Cardiac muscle cell (in vitro differentiated cells and primary cell): Measurements from ENCODE around the gene B4GALNT3. TPM values are rescaled to one million over a fixed set of nuclear protein-coding genes. Genes with fewer than 3 reads are reported as not detected.
A peak's percentile ranks its signal among the peaks of the same experiment; 100 is the strongest.

Experiments
- DNase-seq, 2 donors: peaks; one replicate each; pipeline versions ENCODE4 v3.0.0 to v3.0.0-alpha.2; 2010 to 2017; ENCODE audit warnings: low read depth in 1 of 2, low spot score in 1 of 2
- H3K27ac ChIP-seq: fragments of 200-600 bp; sonication (generic); 2 replicates; pipeline ENCODE4 v1.5.1; 2016
- H3K27me3 ChIP-seq: fragments of 200-600 bp; sonication (generic); 2 replicates; pipeline ENCODE4 v1.6.0; 2016; ENCODE audit warnings: control low read depth
- H3K36me3 ChIP-seq: fragments of 200-600 bp; sonication (generic); 2 replicates; pipeline ENCODE4 v1.5.1; 2016; ENCODE audit warnings: control low read depth
- H3K4me1 ChIP-seq: fragments of 200-600 bp; sonication (generic); 2 replicates; pipeline ENCODE4 v1.8.1; 2017; ENCODE audit warnings: low read depth, mild to moderate bottlenecking, mixed run types
- H3K4me3 ChIP-seq: fragments of 200-600 bp; sonication (generic); 2 replicates; pipeline ENCODE4 v1.5.1; 2016; ENCODE audit warnings: mild to moderate bottlenecking
- H3K9me3 ChIP-seq: fragments of 200-600 bp; sonication (generic); 2 replicates; pipeline ENCODE4 v1.5.1; 2017; ENCODE audit warnings: low read depth, mild to moderate bottlenecking, control low read depth
- CTCF ChIP-seq: IDR thresholded peaks from 2 replicates; pipeline ENCODE4 v1.5.1; 2012; ENCODE audit warnings: low read depth, mild to moderate bottlenecking, low read length
- polyA plus RNA-seq: library from polyadenylated mRNA; unstranded; fragments of >200 nt; fragmentation: Nextera tagmentation; extraction: Ambion mirVana; gene quantifications from 2 replicates; pipeline ENCODE4 v1.2.1, GENCODE V29; 2016
- total RNA-seq: library from RNA; depleted of rRNA; stranded (reverse); fragments of >200 nt; gene quantifications from 2 replicates; pipeline ENCODE4 v1.2.3, GENCODE V29; 2016

B4GALNT3 gene
- total and polyA plus RNA-seq, 2 experiments from 2014 or later: 23.7 to 38.6 TPM

DNA sequence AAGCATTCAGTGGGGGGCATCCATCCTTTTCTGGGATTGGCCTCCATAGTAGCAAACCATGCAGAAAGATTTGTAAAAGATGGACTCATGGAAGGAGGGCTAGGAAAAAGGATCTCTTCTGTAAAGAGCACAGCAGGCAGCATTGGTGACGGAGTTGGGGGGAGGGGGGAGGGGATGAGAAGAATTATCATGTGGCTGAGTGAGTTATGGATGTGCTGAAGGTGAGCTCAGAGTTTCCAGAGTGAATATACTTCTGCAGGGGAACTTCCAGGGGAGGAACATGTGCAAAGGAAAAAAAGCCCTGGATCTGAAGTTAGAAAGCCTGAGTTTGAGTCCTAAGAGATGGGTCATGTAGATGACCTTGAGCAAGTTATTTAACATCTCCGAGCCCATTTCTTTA lies 3.9 kb upstream of the B4GALNT3 start:
- H3K27ac ChIP-seq: peak overlapping the region; percentile 93
- H3K36me3 ChIP-seq: no peaks in the 10 kb centered on the region
- no peak for DNase-seq
- no peaks in the 10 kb centered on the region for H3K27me3 ChIP-seq
- no peaks in the 10 kb centered on the region for H3K9me3 ChIP-seq
- H3K4me3 ChIP-seq: no peak overlapping the region
- peaks cover 27% of the 10 kb centered on the region for H3K4me1 ChIP-seq
- no peak for TF ChIP-seq CTCF

- Histone ChIP-seq H3K9me3 (no peaks in the 10 kb centered on the region), H3K4me3 (no peak overlapping the region), H3K4me1 (peaks cover 20% of the 10 kb centered on the region), H3K36me3 (no peaks in the 10 kb centered on the region), H3K27me3 (no peaks in the 10 kb centered on the region), H3K27ac (no peak overlapping the region)
- no peak for DNase-seq
- TF ChIP-seq CTCF: no peak
These were observed 2.1 kb upstream of the B4GALNT3 start for GRCh38 chr12:457676-458075.

DNA sequence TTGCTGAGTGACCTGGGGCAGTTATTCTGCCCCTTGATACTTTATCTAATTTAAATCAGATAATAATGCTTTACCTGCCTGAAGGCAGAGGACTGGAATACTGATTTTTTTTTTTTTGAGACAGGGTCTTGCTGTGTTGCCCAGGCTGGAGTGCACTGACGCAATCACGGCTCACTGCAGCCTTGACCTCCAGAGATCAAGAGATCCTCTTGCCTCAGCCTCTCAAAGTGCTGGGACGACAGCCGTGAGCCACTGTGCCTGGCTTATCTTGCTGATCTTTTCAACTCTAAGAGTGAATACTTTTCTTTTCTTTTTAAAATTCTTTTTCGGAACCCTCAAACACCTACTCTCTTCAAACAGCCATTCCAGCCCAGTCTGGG lies 699 bp upstream of the B4GALNT3 start:
- Histone ChIP-seq H3K4me1 (peaks cover 22% of the 10 kb centered on the region), H3K27ac (no peak overlapping the region), H3K36me3 (no peaks in the 10 kb centered on the region), H3K27me3 (no peaks in the 10 kb centered on the region), H3K9me3 (no peaks in the 10 kb centered on the region), H3K4me3 (peak overlapping the region; percentile 50)
- no peak for TF ChIP-seq CTCF
- no peak for DNase-seq

GRCh38 chr12:460261-461230 lies 807 bp downstream of the B4GALNT3 start:
- Histone ChIP-seq H3K27me3 (no peaks in the 10 kb centered on the region), H3K27ac (no peak overlapping the region), H3K9me3 (no peaks in the 10 kb centered on the region), H3K4me3 (peak overlapping the region; percentile 50), H3K36me3 (no peaks in the 10 kb centered on the region), H3K4me1 (peaks cover 26% of the 10 kb centered on the region)
- peak; percentile 10 to 41 for DNase-seq
- no peak for TF ChIP-seq CTCF

GRCh38 chr12:461425-461824 lies 1.7 kb downstream of the B4GALNT3 start:
- DNase-seq: no peak
- Histone ChIP-seq H3K27ac (no peak overlapping the region), H3K36me3 (no peaks in the 10 kb centered on the region), H3K4me3 (peak overlapping the region; percentile 50), H3K27me3 (no peaks in the 10 kb centered on the region), H3K4me1 (peaks cover 24% of the 10 kb centered on the region), H3K9me3 (no peaks in the 10 kb centered on the region)
- no peak for TF ChIP-seq CTCF
